GM21367 (cell line): ENCODE results near the gene COMT.

Experiments
- ATAC-seq: cut with Tn5 transposase; IDR thresholded peaks from one replicate; pipeline ENCODE4 v1.9.1; 2021; ENCODE audit not compliant: unreplicated experiment

The COMT gene

DNA sequence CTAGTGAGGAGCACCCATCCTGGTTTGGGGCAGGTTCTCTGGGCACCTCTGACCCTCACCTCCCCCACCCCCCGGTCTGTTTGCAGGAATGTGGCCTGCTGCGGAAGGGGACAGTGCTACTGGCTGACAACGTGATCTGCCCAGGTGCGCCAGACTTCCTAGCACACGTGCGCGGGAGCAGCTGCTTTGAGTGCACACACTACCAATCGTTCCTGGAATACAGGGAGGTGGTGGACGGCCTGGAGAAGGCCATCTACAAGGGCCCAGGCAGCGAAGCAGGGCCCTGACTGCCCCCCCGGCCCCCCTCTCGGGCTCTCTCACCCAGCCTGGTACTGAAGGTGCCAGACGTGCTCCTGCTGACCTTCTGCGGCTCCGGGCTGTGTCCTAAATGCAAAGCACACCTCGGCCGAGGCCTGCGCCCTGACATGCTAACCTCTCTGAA is 26.9 kb downstream of the COMT start:
- no peak for ATAC-seq

GRCh38 chr22:19969141-19969928 is 27.8 kb downstream of the COMT start:
- no peak for ATAC-seq

DNA sequence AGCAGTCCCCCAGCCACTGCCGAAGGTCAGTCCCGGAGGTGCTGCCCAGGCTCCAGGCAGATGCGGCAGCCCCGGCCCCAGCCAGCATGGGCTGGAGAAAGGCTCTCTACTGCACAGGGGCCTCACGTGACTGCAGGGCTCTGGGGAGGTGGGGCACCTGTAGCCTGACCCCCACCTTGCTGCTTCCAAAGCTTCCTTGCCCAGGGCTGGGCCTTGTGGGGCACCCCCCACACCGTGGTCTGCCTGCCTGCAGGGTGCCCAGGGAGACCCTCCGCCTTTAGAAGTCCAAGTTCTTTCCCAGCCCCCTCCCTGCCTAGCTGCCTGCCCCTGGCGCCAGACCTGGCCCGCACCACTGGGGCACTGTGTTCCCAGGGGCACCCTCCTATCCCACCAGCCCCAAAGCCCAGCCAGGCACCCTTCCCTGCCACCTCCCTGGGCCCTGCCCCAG is 28.5 kb downstream of the COMT start:
- no peak for ATAC-seq

GRCh38 chr22:19970479-19971275 is 29.1 kb downstream of the COMT start:
- no peak for ATAC-seq

GRCh38 chr22:19971276-19972124 is 29.9 kb downstream of the COMT start:
- no peak for ATAC-seq

DNA sequence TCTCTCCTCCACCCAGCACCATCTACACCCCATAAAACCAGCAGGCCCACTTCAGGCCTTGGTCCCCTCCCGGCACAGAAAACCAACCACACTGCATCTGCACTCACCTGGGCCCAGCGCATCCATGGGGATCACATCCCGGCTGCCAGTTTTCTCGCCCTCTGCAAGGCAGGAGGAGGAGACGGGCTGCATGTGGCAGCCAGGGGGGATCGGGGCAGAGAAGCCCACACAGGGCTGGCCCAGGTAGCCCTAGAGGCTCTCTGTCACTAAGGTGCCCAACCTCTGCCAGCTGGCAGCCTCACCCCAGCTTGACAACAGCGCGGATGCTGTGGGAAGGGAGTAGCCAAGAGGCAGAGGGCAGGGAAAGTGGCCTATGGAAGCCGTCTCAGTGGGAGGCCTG is 30.7 kb downstream of the COMT start:
- no peak for ATAC-seq

- no peak for ATAC-seq
These were observed 31.3 kb downstream of the COMT start for GRCh38 chr22:19972652-19973550.

GRCh38 chr22:19973551-19974267 is 32.1 kb downstream of the COMT start:
- no peak for ATAC-seq

GRCh38 chr22:19974268-19974861 is 32.8 kb downstream of the COMT start:
- no peak for ATAC-seq

DNA sequence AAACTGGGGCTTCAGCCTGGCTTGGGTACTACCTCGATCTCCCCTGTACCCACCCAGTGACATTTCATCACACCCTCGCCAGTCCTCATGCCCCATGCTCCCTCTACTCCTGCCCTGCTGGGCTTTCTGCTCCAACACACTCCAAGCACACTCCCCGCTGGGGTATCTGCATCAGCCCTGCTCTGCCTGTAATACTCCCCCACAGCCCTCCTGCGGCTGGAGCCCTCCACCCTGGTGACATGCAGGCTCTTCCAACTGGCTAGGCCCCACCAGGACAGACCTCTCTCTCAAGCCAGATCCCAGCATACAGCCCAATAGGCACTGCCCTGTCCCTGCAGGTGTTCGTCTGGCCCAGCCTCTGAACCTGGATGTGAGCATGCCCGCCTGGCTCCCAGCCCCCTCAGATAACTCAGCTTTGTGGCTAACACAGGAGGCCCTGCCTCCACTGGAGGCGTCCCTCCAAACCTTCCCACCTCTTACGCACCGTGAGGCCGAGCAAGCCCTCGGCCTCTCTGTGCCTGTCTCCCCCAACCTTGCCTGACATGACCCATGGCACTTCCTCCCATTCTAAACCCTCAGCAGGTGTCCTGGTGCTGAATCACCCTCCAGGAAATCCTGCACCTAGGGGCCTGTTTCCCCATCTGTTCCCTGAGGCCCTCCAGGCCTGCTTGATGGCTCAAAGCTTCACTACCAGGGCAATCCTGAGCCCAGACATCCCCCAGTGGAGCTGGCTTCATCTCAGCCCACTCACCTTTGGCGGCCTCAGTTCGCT is 33.5 kb downstream of the COMT start:
- ATAC-seq: no peak

GRCh38 chr22:19975707-19976035 is 34.1 kb downstream of the COMT start:
- ATAC-seq: no peak

DNA sequence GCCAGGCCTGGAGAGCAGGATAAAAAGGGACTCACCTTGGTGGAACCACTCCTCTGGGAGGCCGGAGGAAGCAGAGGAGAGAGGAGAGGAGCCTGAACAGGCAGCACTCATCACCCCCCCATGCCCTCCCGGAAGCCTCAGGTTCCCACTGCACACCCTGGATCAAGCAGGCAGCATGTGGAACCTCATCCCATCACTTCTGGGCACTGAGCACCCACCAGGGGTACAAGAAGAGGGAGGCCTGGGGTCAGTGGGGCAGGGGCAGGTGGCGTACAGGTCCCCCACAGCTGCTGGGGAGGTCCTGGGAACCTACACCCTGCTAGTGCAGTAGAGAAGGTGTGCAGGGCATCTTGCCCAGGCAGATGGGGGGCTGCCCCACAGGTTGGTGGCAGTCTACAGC is 35.1 kb downstream of the COMT start:
- ATAC-seq: no peak

DNA sequence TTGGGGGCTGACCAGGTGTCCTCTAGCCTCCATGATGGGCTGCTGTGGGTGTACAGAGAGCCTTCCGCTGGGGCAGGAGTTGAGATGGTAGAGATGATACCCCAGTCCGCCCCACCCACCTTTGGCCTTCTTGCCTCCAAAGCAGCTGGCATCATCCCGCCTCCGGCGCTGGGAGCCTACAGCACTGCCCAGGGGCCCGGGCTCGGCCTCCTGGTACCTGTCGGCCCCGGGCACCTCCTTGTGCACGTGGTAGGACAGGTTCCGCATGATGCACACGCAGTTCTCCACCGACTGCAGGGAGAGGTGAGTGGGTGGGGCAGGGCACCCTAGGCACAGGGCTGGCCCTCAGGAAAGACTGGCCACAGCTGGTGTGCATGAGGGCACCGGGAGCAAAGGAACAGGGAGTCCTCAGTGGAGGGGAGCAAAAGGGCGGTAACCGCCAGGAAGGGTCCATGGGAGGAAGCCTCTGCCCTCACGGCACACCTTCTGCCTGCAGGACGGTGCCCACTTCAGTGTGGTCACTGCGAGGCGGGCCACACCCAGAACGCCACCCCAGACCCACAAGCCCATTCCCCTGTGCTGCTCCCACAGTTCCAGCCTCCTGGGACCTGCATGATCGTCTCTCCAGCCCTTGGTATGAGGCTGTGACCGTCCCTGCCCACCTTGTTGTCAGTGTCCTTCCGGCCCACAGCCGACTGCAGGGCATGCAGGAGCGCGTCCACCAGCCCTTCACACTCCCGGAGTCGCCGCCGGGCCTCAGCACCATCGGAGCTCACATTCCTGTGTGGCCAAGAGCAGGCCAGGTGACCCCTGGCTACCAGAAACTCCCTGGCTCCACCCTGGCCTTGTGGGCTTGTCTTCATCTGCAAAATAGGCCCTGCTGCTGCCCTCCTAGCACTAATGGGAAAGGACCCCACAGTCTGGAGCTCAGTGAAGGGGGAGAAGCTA is 36.0 kb downstream of the COMT start:
- ATAC-seq: no peak

- ATAC-seq: no peak
These were observed 37.2 kb downstream of the COMT start for GRCh38 chr22:19978748-19979147.

- no peak for ATAC-seq
These were observed 38.3 kb downstream of the COMT start for GRCh38 chr22:19979712-19980493.

DNA sequence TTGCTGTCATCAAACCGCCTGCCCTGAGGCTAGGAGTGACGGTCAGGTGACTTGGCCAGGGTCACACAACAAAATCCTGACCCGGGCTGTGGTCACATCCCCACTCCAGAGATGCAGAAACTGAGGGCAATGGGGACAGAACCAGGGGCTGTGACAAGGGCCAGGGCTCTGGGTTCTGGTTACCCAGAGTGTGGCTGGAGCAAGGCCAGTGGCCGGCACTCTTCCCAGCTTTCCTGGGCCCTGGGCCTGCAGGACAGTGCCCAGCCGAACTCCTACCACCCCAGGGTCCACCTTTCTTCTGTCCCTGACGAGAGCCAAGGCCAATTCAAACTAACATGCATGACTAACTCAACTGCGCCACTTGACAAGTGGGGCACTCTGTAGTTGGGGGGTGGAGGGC is 39.2 kb downstream of the COMT start:
- ATAC-seq: no peak
